Hindlimb muscle (tissue), 1 donor: ENCODE results near the gene OSBPL8. TPM values are rescaled to one million over a fixed set of nuclear protein-coding genes. Genes with fewer than 3 reads are reported as not detected.

ENCODE experiments used
- DNase-seq: peaks from one replicate; pipeline ENCODE4 v3.0.0-alpha.2; 2013
- polyA plus RNA-seq: library from polyadenylated mRNA; unstranded; fragments of 120-200 nt; gene quantifications from one replicate; pipeline ENCODE4 v1.2.1, GENCODE V29; 2013; ENCODE audit not compliant: insufficient read length

The OSBPL8 gene
- polyA plus RNA-seq, 1 donor = 23.9 TPM

GRCh38 chr12:76303989-76304460 is 255.5 kb downstream of the OSBPL8 start:
- DNase-seq = no peak

- no peak for DNase-seq
These were observed 256.2 kb downstream of the OSBPL8 start for GRCh38 chr12:76303365-76303764.

Other genes starting within 250 kb of the OSBPL8 start
- 13.0 TPM for gene BBS10, start 211.4 kb downstream of the OSBPL8 start, polyA plus RNA-seq
- 43.0 TPM for gene ZDHHC17, start 204.3 kb upstream of the OSBPL8 start, polyA plus RNA-seq